NCI-H2196 treated with DMSO at 0.1 percent for 48 hours (cell line): ENCODE data around the gene ZBTB7A.

Source experiments
- DNase-seq: peaks from one replicate; lab custom pipeline; 2025; ENCODE audit not compliant: unreplicated experiment; lab: John Stamatoyannopoulos, UW

The ZBTB7A gene

GRCh38 chr19:4057931-4058692, 8.6 kb downstream of the ZBTB7A start:
- DNase-seq = no peak

- no peak for DNase-seq
These were observed 11.5 kb downstream of the ZBTB7A start for GRCh38 chr19:4055209-4055552.

GRCh38 chr19:4054441-4055208, 12.1 kb downstream of the ZBTB7A start:
- DNase-seq = no peak

GRCh38 chr19:4053423-4054324, 13.0 kb downstream of the ZBTB7A start:
- DNase-seq = no peak

- DNase-seq = no peak
These were observed 13.7 kb downstream of the ZBTB7A start for GRCh38 chr19:4052993-4053422.

- no peak for DNase-seq
These were observed 14.3 kb downstream of the ZBTB7A start for GRCh38 chr19:4052114-4052992.

GRCh38 chr19:4051175-4052101, 15.3 kb downstream of the ZBTB7A start:
- DNase-seq = no peak

- DNase-seq = no peak
These were observed 17.3 kb downstream of the ZBTB7A start for GRCh38 chr19:4049432-4049831.

GRCh38 chr19:4046946-4047683, 19.6 kb downstream of the ZBTB7A start:
- DNase-seq = no peak

- DNase-seq = no peak
These were observed 20.4 kb downstream of the ZBTB7A start for GRCh38 chr19:4046362-4046691.

- DNase-seq = no peak
These were observed 20.9 kb downstream of the ZBTB7A start for GRCh38 chr19:4045597-4046361.

GRCh38 chr19:4044990-4045465, 21.7 kb downstream of the ZBTB7A start:
- DNase-seq = no peak

- no peak for DNase-seq
These were observed 22.6 kb downstream of the ZBTB7A start for GRCh38 chr19:4043966-4044715.

- DNase-seq = no peak
These were observed 23.3 kb downstream of the ZBTB7A start for GRCh38 chr19:4043401-4043800.

- DNase-seq = no peak
These were observed 24.0 kb downstream of the ZBTB7A start for GRCh38 chr19:4042731-4043082.

GRCh38 chr19:4042064-4042730, 24.5 kb downstream of the ZBTB7A start:
- DNase-seq = no peak
